Cerebellar nuclear complex (tissue), 1 donor: Measurements from ENCODE around the gene NFKBIE.
A peak's percentile ranks its signal among the peaks of the same experiment; 100 is the strongest.

Experiments
- DNase-seq, 2 experiments: peaks; one replicate each; lab custom pipeline; 2025; lab: John Stamatoyannopoulos, UW

The NFKBIE gene

GRCh38 chr6:44297063-44298038 lies 32.0 kb upstream of the NFKBIE start:
- no peak for DNase-seq

DNA sequence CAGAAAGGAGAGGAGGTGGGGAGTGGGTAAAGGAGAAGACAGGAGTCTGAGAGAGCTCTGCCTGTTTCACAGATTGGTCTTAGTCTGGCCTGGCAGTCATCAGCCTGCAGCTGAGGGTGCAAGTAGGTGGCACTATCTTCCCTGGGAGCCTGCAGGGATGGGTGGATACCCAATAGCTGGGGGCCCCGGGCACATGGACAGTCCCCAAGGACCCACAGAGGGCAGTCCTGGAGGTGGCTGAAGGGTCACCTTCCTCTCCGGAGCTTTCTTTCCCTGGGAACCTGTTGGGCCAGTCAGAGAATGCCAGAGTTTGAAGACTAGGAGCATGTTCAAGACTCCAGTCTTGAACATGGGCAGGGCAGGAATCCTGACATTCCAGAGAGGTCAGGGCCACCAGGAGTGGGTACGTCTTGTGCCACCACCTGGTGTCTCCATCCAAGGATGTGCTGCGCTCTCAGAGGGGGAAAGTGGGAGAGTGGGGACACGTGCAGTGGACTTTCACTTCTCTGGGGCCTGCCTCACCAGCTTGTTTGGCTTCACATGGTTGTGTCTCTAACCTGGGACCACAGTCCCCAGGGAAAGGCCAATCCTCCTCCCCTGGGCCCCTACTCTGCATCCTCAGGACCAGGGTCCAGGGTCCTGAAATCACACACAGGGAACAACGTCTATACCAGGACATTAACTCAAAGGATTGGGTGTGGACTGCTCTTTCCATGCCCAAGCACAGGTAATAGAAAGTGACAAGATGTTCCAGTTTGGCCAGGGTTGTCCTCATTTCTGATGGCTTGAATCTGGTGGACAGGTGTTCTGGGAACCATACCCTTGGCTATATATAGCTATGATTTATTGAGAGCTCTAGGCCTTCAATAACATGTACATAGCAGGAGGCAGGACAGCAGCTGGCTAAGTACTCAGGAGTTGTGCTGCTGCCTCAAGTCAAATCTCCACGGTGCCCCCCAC lies 29.8 kb upstream of the NFKBIE start:
- DNase-seq = peak in 1 of 2 experiments; percentile 14

GRCh38 chr6:44292661-44293365 lies 27.5 kb upstream of the NFKBIE start:
- no peak for DNase-seq

- DNase-seq = no peak
Measured at GRCh38 chr6:44291841-44292240, 26.5 kb upstream of the NFKBIE start.

DNA sequence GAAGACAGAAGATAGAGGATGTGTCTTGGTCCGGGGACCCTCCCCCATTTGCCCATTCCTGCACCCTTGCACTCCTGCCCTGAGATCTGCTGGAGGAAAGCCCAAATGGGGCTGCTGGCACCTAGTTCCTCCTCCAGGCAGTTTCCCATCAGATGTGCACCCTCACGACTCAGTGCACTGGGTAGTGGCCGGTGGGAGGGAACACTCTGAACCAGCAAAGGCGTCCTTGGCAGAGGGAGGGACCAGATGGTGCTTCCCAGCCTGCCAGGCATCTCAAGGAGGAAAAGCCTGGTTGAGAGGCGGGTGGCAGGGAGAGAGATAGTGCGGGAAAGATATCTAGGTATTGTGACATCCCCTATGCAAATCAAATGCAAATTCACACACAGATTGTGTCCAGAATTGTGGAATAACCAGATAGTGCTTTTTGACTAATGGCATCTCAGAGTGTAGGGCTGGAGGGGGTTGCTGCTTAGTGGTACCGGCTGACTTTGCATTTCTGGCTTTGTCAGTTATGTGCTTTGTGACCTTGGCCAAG lies 24.4 kb upstream of the NFKBIE start:
- peak; percentile 84 to 98 for DNase-seq

GRCh38 chr6:44286747-44287146 lies 21.4 kb upstream of the NFKBIE start:
- DNase-seq = no peak

DNA sequence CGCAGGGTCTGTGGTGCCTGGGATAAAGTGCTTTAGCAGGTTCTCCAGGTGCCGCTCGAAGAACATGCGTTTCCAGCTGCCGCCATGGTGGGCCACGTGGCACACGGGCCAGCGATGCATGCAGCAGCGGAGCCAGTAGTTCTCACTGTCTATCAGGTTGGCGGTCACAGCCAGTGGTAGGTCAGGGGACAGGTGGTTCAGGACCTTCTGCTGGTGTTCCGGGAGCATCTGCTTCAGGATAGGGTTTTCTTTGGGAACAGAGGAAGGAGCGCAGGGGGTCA lies 20.9 kb upstream of the NFKBIE start:
- no peak for DNase-seq

DNA sequence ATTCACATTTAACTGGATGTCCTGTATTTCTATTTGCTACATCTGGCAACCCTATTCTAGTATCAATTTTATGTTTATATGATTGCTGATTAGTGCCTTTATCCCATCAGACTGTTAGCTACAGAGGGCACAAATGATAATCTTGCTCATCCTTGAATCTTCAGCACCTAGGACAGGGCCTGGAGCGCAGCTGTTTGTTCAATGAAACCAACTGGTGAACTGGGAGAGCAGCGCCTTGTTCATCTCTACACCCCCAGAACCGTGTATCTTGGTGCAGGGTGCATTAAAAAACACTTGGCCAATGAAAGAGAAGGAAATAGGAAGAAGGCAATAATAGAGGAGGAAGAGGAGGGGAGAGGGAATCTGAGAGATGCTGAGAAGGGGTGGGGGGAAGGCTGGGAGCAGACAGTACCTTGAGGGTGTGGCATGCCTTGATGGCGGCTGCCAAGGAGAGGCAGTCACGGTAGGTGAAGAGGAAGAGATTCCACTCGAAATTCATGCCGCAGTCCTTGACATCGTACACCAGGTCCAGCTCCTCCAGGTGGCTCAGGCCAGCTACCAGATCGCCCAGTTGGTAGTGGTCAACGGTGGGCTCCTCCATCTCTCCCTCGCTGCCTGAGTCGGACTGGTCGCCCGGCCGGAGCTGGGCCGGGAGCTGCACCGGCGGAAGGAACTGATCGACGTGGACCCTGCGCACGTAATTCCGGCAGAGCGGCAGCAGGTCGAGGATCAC lies 20.4 kb upstream of the NFKBIE start:
- DNase-seq = no peak

DNA sequence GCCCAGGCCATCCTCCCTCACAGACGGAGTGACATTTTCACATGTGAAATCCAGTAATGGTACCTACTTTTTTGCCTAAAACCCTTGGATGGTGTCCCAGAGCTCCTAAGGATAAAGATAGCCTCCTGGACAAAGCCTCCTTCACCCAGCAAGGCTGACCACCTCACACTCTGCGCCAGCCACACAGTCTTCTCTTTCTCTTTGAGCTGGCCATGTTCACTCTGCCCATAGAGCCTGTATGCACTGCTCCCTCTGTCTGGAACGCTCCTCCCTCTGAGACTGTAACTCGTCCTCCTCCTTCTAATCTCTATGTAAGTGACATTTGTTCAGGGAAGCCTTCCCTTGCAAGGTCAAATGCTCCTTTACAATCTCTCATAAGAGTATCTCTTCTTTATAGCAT lies 19.5 kb upstream of the NFKBIE start:
- DNase-seq = peak in 1 of 2 experiments; percentile 62

DNA sequence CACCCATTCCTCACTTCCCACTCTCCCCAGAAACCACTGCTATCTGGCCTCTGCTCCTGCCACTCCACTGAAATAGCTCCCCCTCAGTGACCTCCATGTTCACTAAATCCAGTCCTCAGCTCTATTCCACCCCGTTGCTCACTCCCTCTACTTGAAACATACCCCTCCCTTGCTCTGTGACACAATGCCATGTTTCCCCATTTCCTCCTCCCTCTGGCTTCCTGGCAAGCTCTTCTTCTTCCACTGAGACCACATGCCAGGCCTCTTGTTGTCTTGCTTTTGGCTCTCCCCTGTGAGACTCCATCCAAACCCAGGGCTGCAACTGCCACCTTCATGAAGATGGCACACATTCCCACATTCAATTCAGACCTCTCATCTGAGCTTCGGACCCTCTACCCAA lies 18.8 kb upstream of the NFKBIE start:
- peak; percentile 97 to 99 for DNase-seq

GRCh38 chr6:44278774-44279697 lies 13.7 kb upstream of the NFKBIE start:
- DNase-seq = no peak

DNA sequence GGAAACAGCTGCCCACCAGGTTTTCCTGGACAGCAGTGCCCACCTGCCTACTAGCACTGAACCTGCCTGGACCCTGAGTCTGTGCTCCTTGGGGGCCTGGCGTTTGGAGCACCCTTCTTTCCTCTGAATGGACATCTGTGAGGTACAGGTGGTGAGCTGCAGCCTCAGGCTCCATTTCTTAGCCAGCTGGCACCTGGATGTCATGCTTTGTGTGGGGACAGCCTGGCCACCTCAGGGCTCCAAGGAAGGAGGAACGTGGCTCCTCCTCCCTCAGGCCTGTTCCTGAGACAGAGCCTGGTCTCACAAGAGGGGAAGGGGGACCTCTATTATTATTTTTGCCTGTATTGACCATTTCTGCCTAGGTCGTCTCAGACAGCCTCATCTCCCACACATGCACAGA lies 13.0 kb upstream of the NFKBIE start:
- peak; percentile 66 to 79 for DNase-seq

DNA sequence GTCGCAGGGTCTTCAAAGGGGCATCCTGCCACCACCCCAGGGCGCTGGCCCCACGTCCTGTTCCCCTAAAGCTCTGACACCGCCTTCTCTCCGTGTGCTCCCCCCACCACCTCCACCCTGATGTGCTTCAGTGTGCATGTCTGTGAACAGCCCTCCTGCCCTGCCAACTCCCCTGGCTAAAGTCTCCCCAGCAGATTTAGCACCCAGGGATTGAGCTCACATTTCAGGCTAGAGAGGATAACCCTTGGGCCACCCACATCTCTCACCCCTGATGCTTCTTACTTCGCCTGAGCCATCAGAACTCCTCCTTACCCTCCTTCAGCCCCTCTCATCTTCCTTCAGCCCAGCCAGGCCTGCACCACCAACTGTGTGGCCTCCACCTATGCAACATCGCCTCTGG lies 12.4 kb upstream of the NFKBIE start:
- no peak for DNase-seq

GRCh38 chr6:44276667-44277640 lies 11.6 kb upstream of the NFKBIE start:
- DNase-seq = peak; percentile 40 to 68

- DNase-seq = no peak
Measured at GRCh38 chr6:44275749-44276648, 10.6 kb upstream of the NFKBIE start.

DNA sequence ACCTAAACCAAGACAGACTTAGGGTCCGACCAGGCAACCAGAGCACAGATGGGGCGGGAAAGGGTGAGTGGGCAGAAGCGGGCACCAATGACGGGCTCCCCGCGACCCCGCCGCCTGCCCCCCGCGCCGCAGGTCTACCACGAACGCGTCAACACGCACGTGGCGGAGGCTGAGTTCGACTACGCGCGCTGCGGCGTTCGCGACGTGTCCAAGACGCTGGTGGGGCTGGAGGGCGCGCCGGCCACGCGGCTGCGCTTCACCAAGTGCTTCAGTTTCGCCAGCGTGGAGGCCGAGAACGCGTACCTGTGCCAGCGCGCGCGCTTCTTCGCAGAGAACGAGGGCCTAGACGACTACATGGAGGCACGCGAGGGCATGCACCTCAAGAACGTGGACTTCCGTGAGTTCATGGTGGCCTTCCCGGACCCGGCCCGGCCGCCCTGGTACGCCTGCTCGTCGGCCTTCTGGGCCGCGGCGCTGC lies 10.0 kb upstream of the NFKBIE start:
- DNase-seq = no peak

DNA sequence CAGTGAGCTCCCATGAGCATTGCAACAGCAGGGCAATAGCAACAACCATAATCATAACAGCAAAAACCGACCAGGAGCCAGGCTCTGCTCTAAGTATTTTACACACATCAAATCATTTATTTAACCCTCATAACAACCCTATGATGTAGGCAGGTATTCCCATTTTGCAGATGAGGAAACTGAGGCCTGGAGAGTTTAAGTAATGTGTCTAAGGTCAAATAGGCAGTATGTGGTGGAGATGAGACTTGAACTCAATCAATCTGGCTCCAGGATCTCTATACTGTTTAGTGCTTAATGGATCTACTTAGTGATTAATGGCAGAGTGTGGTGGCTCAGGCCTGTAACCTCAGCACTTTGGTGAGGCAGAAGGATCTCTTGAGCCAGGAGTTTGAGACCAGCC lies 8.3 kb upstream of the NFKBIE start:
- no peak for DNase-seq
